ENCODE data around the gene NIPSNAP3A. TPM values are rescaled to one million over a fixed set of nuclear protein-coding genes. Genes with fewer than 3 reads are reported as not detected.
"Not testable (repeated sequence)": the region's sequence is repeated elsewhere in the genome, so short reads cannot be mapped to it uniquely, and the experiment has no call there.

NIPSNAP3A gene
- total RNA-seq, 2 experiments from 2014 or later = 12.2 to 12.4 TPM

DNA sequence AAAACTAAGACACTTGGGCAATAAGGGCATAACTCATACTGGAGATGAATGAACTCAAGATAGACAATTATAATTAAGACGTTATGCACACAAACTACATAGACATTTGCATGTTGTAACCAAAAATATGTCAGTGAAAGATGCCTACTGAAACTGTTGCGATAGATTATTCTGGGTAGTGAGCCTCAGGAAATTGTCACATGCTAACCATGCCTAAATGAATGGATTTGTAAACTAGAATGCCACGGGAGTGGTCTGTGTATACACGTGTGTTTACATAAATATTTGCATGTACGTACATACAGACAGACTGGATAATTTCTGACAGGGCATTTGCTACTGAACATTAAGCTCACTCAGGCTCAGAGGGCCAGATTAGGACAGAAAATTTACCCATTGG is 17.7 kb downstream of the NIPSNAP3A start:
- ChIA-PET CTCF (no interaction called here), POLR2A (no interaction called here)
- intact Hi-C loops (cut with micrococcal nuclease) = no loop called here
- Mint-ChIP-seq H3K27me3 (no peaks in the 10 kb centered on the region), H3K4me3 (peak overlapping the region; percentile 89), H3K36me3 (ENCODE audit: low read depth) (no peaks in the 10 kb centered on the region), H3K27ac (no peak overlapping the region), H3K9me3 (no peaks in the 10 kb centered on the region), H3K4me1 (ENCODE audit: low read depth) (peaks cover 5% of the 10 kb centered on the region)
- ATAC-seq = no peak
- TF ChIP-seq, protein P1, sequence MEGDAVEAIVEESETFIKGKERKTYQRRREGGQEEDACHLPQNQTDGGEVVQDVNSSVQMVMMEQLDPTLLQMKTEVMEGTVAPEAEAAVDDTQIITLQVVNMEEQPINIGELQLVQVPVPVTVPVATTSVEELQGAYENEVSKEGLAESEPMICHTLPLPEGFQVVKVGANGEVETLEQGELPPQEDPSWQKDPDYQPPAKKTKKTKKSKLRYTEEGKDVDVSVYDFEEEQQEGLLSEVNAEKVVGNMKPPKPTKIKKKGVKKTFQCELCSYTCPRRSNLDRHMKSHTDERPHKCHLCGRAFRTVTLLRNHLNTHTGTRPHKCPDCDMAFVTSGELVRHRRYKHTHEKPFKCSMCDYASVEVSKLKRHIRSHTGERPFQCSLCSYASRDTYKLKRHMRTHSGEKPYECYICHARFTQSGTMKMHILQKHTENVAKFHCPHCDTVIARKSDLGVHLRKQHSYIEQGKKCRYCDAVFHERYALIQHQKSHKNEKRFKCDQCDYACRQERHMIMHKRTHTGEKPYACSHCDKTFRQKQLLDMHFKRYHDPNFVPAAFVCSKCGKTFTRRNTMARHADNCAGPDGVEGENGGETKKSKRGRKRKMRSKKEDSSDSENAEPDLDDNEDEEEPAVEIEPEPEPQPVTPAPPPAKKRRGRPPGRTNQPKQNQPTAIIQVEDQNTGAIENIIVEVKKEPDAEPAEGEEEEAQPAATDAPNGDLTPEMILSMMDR (IDR thresholded peaks at IDR 0.05) = no peak
- no peak for DNase-seq

DNA sequence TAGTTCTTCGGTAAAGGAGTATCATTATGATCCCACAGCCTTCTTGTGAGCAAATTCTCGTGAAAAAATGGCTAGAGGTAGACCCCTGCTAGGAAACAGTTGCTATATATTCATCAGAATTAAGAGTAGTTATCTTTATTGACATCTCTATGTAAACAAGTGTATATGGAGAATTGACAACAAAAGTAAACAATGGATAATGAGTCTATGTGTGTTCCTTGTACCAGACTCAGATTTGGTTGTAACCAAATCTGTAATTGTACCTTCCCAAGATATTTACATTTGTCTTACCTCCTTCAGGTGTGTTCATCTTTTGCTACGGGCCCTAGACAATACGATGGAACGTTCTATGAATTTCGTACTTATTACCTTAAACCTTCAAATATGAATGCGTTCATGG is 18.5 kb downstream of the NIPSNAP3A start:
- no peak overlapping the region for H3K27ac Mint-ChIP-seq
- CTCF ChIA-PET = no interaction called here

DNA sequence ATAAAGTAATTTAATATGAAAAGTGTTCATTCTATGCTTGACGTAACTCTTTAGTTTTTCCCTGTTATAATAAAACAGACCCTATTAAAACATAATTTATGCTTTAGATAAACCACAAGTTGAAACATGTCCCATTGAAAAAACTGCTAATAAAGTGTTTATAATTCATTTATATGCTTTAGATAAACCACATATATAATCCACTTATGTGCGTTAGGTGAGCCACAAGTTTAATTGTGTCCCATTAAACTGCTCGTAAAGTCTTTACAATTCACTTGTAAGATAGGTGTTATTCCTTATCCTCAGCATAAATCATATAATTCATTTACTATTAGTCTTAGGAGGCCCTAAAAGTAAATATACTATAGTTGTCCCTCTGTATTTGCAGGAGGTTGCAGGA is 20.0 kb downstream of the NIPSNAP3A start:
- Mint-ChIP-seq H3K27ac (no peak overlapping the region), H3K4me1 (ENCODE audit: low read depth) (peaks cover 5% of the 10 kb centered on the region), H3K27me3 (peaks cover 3% of the 10 kb centered on the region), H3K4me3 (no peak overlapping the region), H3K36me3 (ENCODE audit: low read depth) (no peaks in the 10 kb centered on the region), H3K9me3 (no peaks in the 10 kb centered on the region)
- DNase-seq = no peak
- ATAC-seq = no peak
- ChIA-PET CTCF (no interaction called here), POLR2A (no interaction called here)
- TF ChIP-seq, protein P1 (IDR thresholded peaks at IDR 0.05) = no peak
- intact Hi-C loops (cut with micrococcal nuclease) = no loop called here

More for the DNA sequence above, 18.5 kb downstream of the NIPSNAP3A start:
- TF ChIP-seq, protein P1 (IDR thresholded peaks at IDR 0.05) = no peak
- no peaks in the 10 kb centered on the region for H3K36me3 Mint-ChIP-seq (ENCODE audit: low read depth)
- ATAC-seq (no peak), DNase-seq (no peak)
- H3K27me3 Mint-ChIP-seq = no peaks in the 10 kb centered on the region
- peaks cover 5% of the 10 kb centered on the region for H3K4me1 Mint-ChIP-seq (ENCODE audit: low read depth)
- H3K4me3 Mint-ChIP-seq = no peak overlapping the region
- H3K9me3 Mint-ChIP-seq = no peaks in the 10 kb centered on the region
- POLR2A ChIA-PET = no interaction called here
- intact Hi-C loops (cut with micrococcal nuclease) = no loop called here

DNA sequence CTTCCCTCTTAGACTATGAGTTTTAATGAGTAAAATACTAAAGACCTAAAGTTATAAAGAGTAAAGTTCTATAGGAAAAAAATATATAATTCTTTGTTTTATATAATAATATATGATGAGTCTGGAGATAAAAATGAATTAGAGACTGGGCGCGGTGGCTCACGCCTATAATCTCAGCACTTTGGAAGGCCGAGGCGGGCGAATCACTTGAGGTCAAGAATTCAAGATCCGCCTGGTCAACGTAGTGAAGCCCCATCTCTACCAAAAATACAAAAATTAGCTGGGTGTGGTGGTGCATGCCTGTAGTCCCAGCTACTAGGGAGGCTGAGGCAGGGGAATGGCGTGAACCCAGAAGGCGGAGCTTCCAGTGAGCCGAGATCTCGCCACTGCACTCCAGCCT is 21.5 kb downstream of the NIPSNAP3A start:
- DNase-seq; H3K4me1 Mint-ChIP-seq (ENCODE audit: low read depth); ATAC-seq; CTCF ChIA-PET; H3K9me3 Mint-ChIP-seq; H3K36me3 Mint-ChIP-seq (ENCODE audit: low read depth); H3K27me3 Mint-ChIP-seq; POLR2A ChIA-PET; H3K4me3 Mint-ChIP-seq; intact Hi-C loops (cut with micrococcal nuclease); H3K27ac Mint-ChIP-seq: not testable (repeated sequence)

DNA sequence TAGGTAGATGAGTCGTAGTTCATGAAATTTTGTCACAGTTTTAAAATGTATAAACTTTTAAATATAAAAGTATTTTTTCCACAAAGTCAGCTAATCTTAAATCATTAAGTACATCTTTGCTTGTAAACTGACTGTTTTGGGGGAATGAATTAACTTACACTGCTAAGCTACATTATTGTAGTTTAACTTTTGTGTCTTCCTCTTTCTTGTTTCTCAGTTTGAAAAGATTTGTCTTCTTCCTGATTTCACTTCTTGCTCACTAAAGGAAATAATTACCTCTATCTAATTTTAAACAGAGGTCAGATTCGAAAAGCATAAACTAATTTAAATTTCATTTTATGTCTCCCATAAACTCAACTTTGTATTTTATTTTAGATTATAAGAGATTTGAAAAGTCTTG is 22.2 kb downstream of the NIPSNAP3A start:
- intact Hi-C loops (cut with micrococcal nuclease) = no loop called here
- Mint-ChIP-seq H3K36me3 (ENCODE audit: low read depth) (no peaks in the 10 kb centered on the region), H3K4me1 (ENCODE audit: low read depth) (peaks cover 5% of the 10 kb centered on the region), H3K27me3 (peaks cover 3% of the 10 kb centered on the region), H3K4me3 (no peak overlapping the region), H3K9me3 (no peaks in the 10 kb centered on the region), H3K27ac (no peak overlapping the region)
- ATAC-seq (no peak), DNase-seq (no peak)
- ChIA-PET CTCF (no interaction called here), POLR2A (no interaction called here)
- TF ChIP-seq, protein P1 (IDR thresholded peaks at IDR 0.05) = no peak

All from activated CD8-positive, alpha-beta T cell treated with anti-CD3 and anti-CD28 coated beads for 36 hours (primary cell).